PC-9 (cell line): ENCODE results near the gene ZNF879. TPM values are rescaled to one million over a fixed set of nuclear protein-coding genes. Genes with fewer than 3 reads are reported as not detected.

Experiments
- BruUV-seq: library from RNA; stranded (reverse); fragments of 400-500 nt; replicated peaks from 2 replicates; lab custom pipeline; 2021; lab: Mats Ljungman, UMichigan
- CTCF ChIA-PET: fragments of 300-600 bp; sonication (Branson Sonifier 250); formaldehyde crosslinking; loops from one replicate; lab custom pipeline; 2022; ENCODE audit warnings: antibody characterized with exemption; lab: Charles Lee
- POLR2A ChIA-PET: fragments of 300-600 bp; sonication (Branson Sonifier 250); formaldehyde crosslinking; loops from one replicate; lab custom pipeline; 2022; ENCODE audit warnings: antibody characterized with exemption; ENCODE audit not compliant: unreplicated experiment; lab: Charles Lee
- DNase-seq, 2 experiments: peaks; one replicate each; pipeline versions ENCODE4 v3.0.0 to v3.0.0-alpha.2; 2015 to 2022; ENCODE audit warnings: mixed read lengths in 1 of 2
- H2AFZ ChIP-seq: fragments of 200-600 bp; sonication (generic); 2 replicates; pipeline ENCODE4 v1.8.1; 2017; ENCODE audit warnings: antibody characterized with exemption
- H3F3A ChIP-seq: fragments of 200-600 bp; sonication (generic); 2 replicates; pipeline ENCODE4 v1.8.1; 2017; ENCODE audit warnings: antibody characterized with exemption, mild to moderate bottlenecking, low read depth; ENCODE audit not compliant: insufficient read depth
- H3K27ac ChIP-seq: fragments of 200-600 bp; sonication (generic); 2 replicates; pipeline ENCODE4 v1.6.1; 2016; ENCODE audit warnings: mixed run types
- H3K27me3 ChIP-seq: fragments of 200-600 bp; sonication (generic); 2 replicates; pipeline ENCODE4 v1.6.1; 2016; ENCODE audit warnings: low read depth, mixed run types; ENCODE audit not compliant: insufficient read depth
- H3K36me3 ChIP-seq: fragments of 200-600 bp; sonication (generic); 2 replicates; pipeline ENCODE4 v1.6.1; 2016; ENCODE audit warnings: low read depth, mixed run types
- H3K4me1 ChIP-seq: fragments of 200-600 bp; sonication (generic); replicated peaks from 2 replicates; pipeline ENCODE4 v1.6.1; 2016; ENCODE audit warnings: mixed run types; ENCODE audit not compliant: insufficient read depth
- H3K4me2 ChIP-seq: fragments of 200-600 bp; sonication (generic); 2 replicates; pipeline ENCODE4 v1.6.1; 2017; ENCODE audit warnings: mixed run types
- H3K4me3 ChIP-seq: fragments of 200-600 bp; sonication (generic); 2 replicates; pipeline ENCODE4 v1.6.1; 2016; ENCODE audit warnings: mixed run types
- H3K79me2 ChIP-seq: fragments of 200-600 bp; sonication (generic); 2 replicates; pipeline ENCODE4 v1.6.1; 2017; ENCODE audit warnings: low read depth, mixed run types
- H3K9me2 ChIP-seq: fragments of 200-600 bp; sonication (generic); 2 replicates; pipeline ENCODE4 v1.8.1; 2017; ENCODE audit warnings: mild to moderate bottlenecking; ENCODE audit not compliant: insufficient read depth
- H3K9me3 ChIP-seq: fragments of 200-600 bp; sonication (generic); 2 replicates; pipeline ENCODE4 v1.8.1; 2016; ENCODE audit warnings: low read depth; ENCODE audit not compliant: insufficient read depth
- H4K20me1 ChIP-seq: fragments of 200-600 bp; sonication (generic); 2 replicates; pipeline ENCODE4 v1.8.1; 2017; ENCODE audit not compliant: insufficient read depth
- EZH2 ChIP-seq: fragments of 200-600 bp; sonication (generic); IDR thresholded peaks from 2 replicates; pipeline ENCODE4 v1.8.0; 2017; ENCODE audit warnings: antibody characterized with exemption, low read depth
- intact Hi-C: fragments of 100-400 bp; cut with micrococcal nuclease; formaldehyde crosslinking; loops from one replicate; pipeline ENCODE4 v1.10.0; 2022; ENCODE audit not compliant: unreplicated experiment
- total RNA-seq: library from RNA; stranded (reverse); gene quantifications from 2 replicates; pipeline ENCODE4 v1.2.3, GENCODE V29; 2021
- TF ChIP-seq, protein P1 (sequence below): fragments of 200-600 bp; sonication (generic); conservative IDR thresholded peaks from 2 replicates; pipeline ENCODE4 v1.6.1; 2017; ENCODE audit warnings: mixed run types, antibody characterized with exemption, mild to moderate bottlenecking, moderate library complexity

ZNF879 gene
- total RNA-seq, 1 experiment from 2014 or later = 0.24 TPM

DNA sequence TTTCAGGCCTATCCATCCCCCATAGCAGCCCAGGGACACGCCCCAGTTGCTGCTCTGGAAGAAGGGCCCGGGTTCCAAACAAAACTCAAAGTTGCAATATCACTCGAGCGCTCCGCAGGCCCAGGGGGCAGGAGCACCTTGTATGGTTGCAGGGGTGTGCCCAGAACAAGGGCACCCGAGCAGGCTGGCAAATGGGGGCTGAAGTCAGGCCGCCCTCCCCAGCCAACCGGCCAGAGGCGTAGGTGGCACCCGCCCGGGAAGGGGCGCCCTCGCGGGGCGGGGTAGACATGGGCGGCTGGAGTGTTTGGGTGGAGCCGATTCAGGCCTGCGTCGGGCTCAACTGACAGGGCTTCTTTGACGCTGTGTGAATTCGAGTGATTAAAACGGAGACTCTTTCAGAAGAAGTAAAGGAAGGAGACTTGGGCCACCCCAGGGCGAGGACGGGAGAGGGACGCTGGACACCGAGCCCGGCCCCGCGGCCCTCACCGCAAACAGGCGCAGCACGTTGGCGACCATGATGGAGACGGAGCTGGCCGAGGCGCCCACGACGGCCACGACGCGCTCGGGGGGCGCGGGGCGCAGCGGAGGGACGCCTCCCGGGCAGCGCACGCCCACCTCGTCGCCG is 29.5 kb upstream of the ZNF879 start:
- H3K27me3 ChIP-seq = peaks cover 63% of the 10 kb centered on the region
- intact Hi-C loops = no loop called here

GRCh38 chr5:178994580-178995340 is 28.8 kb upstream of the ZNF879 start, which contains the start of gene GRM6:
Gene GRM6 (minus strand): TSS chr5:178995320. CDS start chr5:178994944, 376 bp downstream.
- no peak within 1 kb of the TSS for H3K27ac ChIP-seq
- no peaks in the 10 kb centered on the region for H4K20me1 ChIP-seq
- no peak within 1 kb of the TSS for H3K4me2 ChIP-seq
- POLR2A ChIA-PET = no interaction called here
- H3K4me1 ChIP-seq = no peaks in the 10 kb centered on the region
- H3K36me3 ChIP-seq = no peaks in the 10 kb centered on the region
- no peak within 1 kb of the TSS for H2AFZ ChIP-seq
- intact Hi-C loops = no loop called here
- TF ChIP-seq, protein P1, sequence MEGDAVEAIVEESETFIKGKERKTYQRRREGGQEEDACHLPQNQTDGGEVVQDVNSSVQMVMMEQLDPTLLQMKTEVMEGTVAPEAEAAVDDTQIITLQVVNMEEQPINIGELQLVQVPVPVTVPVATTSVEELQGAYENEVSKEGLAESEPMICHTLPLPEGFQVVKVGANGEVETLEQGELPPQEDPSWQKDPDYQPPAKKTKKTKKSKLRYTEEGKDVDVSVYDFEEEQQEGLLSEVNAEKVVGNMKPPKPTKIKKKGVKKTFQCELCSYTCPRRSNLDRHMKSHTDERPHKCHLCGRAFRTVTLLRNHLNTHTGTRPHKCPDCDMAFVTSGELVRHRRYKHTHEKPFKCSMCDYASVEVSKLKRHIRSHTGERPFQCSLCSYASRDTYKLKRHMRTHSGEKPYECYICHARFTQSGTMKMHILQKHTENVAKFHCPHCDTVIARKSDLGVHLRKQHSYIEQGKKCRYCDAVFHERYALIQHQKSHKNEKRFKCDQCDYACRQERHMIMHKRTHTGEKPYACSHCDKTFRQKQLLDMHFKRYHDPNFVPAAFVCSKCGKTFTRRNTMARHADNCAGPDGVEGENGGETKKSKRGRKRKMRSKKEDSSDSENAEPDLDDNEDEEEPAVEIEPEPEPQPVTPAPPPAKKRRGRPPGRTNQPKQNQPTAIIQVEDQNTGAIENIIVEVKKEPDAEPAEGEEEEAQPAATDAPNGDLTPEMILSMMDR = no peak
- no TSS peak for BruUV-seq
- H3K27me3 ChIP-seq = peaks cover 64% of the 10 kb centered on the region
- H3K9me3 ChIP-seq = no peaks in the 10 kb centered on the region
- CTCF ChIA-PET = no interaction called here
- H3K79me2 ChIP-seq = no peaks in the 10 kb centered on the region
- DNase-seq = no peak
- H3K4me3 ChIP-seq = no peak within 1 kb of the TSS
- H3K9me2 ChIP-seq = no peaks in the 10 kb centered on the region
- no peaks in the 10 kb centered on the region for H3F3A ChIP-seq

More for the DNA sequence above, 29.5 kb upstream of the ZNF879 start:
- Histone ChIP-seq H3K9me2 (no peaks in the 10 kb centered on the region), H3K27ac (no peak overlapping the region), H3F3A (no peaks in the 10 kb centered on the region), H3K36me3 (no peaks in the 10 kb centered on the region), H3K9me3 (no peaks in the 10 kb centered on the region), H4K20me1 (no peaks in the 10 kb centered on the region), H2AFZ (no peak overlapping the region), H3K79me2 (no peaks in the 10 kb centered on the region), H3K4me2 (no peak overlapping the region), H3K4me3 (no peak overlapping the region), H3K4me1 (no peaks in the 10 kb centered on the region)
- no peak for DNase-seq
- ChIA-PET POLR2A (no interaction called here), CTCF (no interaction called here)
- TF ChIP-seq, protein P1 = no peak
- TF ChIP-seq EZH2 = no peak
- BruUV-seq = no TSS peak

GRCh38 chr5:178995341-178995690 is 28.3 kb upstream of the ZNF879 start:
- Histone ChIP-seq H3K36me3 (no peaks in the 10 kb centered on the region), H3K9me3 (no peaks in the 10 kb centered on the region), H3K4me1 (no peaks in the 10 kb centered on the region), H2AFZ (no peak overlapping the region), H3K4me3 (no peak overlapping the region), H3K4me2 (no peak overlapping the region), H3K9me2 (no peaks in the 10 kb centered on the region), H3K27ac (no peak overlapping the region), H3F3A (no peaks in the 10 kb centered on the region), H3K79me2 (no peaks in the 10 kb centered on the region), H4K20me1 (no peaks in the 10 kb centered on the region), H3K27me3 (peaks cover 64% of the 10 kb centered on the region)
- no TSS peak for BruUV-seq
- intact Hi-C loops = no loop called here
- DNase-seq = no peak
- CTCF ChIA-PET = no interaction called here
- POLR2A ChIA-PET = no interaction called here
- TF ChIP-seq EZH2 = no peak
- TF ChIP-seq, protein P1 = no peak
